ENCODE data around the gene CYP4F3. TPM values are rescaled to one million over a fixed set of nuclear protein-coding genes. Genes with fewer than 3 reads are reported as not detected.
A peak's percentile ranks its signal among the peaks of the same experiment; 100 is the strongest.

CYP4F3 gene
- total RNA-seq, 1 donor from 2014 or later: not detected

DNA sequence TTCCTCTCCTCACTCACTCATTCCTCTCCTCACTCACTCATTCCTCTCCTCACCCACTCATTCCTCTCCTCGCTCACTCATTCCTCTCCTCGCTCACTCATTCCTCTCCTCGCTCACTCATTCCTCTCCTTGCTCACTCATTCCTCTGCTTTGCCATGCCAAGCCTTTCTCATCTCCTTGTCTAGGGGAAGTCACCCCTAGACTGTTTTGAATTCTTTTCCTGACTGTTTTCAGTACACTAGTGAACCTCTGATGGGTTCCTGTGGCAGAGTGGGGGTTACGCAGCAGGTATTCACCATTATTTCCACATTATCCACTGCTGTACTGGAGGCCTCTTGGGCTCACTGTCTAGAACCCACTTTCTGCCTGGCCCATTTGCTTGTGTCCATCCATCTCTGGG, 24.5 kb upstream of the CYP4F3 start:
- H3K9me3 Mint-ChIP-seq (ENCODE audit: unreplicated experiment): peaks cover 38% of the 10 kb centered on the region
- DNase-seq (ENCODE audit: low spot score): no peak
- H3K4me3 Mint-ChIP-seq (ENCODE audit: unreplicated experiment): peak overlapping the region; percentile 34
- peaks cover 16% of the 10 kb centered on the region for H3K27me3 Mint-ChIP-seq (ENCODE audit: unreplicated experiment)
- H3K36me3 Mint-ChIP-seq (ENCODE audit: low read depth, unreplicated experiment): peaks cover 33% of the 10 kb centered on the region
- no peaks in the 10 kb centered on the region for H3K4me1 Mint-ChIP-seq (ENCODE audit: unreplicated experiment)
- no peak overlapping the region for H3K27ac Mint-ChIP-seq (ENCODE audit: unreplicated experiment)
- TF ChIP-seq, protein P1, sequence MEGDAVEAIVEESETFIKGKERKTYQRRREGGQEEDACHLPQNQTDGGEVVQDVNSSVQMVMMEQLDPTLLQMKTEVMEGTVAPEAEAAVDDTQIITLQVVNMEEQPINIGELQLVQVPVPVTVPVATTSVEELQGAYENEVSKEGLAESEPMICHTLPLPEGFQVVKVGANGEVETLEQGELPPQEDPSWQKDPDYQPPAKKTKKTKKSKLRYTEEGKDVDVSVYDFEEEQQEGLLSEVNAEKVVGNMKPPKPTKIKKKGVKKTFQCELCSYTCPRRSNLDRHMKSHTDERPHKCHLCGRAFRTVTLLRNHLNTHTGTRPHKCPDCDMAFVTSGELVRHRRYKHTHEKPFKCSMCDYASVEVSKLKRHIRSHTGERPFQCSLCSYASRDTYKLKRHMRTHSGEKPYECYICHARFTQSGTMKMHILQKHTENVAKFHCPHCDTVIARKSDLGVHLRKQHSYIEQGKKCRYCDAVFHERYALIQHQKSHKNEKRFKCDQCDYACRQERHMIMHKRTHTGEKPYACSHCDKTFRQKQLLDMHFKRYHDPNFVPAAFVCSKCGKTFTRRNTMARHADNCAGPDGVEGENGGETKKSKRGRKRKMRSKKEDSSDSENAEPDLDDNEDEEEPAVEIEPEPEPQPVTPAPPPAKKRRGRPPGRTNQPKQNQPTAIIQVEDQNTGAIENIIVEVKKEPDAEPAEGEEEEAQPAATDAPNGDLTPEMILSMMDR (IDR thresholded peaks at IDR 0.05; ENCODE audit: unreplicated experiment): no peak

DNA sequence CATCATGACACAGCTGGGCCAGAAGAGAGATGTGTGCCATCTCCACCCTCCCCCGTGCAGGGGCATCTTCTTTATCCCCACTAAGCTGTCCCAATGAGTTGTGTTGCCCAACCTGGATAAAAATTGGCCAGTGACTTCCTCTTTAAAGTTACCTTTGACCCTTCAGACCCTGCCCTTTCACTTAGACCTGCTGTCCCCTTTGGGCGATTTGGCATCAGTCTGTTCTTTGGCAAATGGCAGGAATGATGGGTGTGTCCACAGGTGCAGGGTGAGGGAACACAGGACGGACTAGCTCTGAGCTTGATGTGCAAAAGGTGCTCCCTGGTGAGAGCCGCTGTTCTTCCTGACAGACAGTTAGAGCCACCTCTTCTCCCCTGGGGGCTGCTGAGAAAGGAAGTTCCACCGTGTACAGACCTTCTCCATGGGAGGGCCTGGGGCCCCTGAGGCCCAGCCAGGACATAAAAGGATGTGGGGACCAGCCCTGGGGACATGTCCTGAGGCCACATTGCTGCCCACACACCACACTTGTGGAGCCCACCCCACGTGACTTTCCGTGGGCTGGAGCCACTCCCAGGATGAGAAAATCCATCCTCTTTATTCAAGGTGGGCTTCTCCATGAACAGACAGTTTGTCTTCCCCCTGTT, 23.9 kb upstream of the CYP4F3 start:
- peaks cover 42% of the 10 kb centered on the region for H3K9me3 Mint-ChIP-seq (ENCODE audit: unreplicated experiment)
- H3K27ac Mint-ChIP-seq (ENCODE audit: unreplicated experiment): no peak overlapping the region
- H3K4me1 Mint-ChIP-seq (ENCODE audit: unreplicated experiment): no peaks in the 10 kb centered on the region
- H3K4me3 Mint-ChIP-seq (ENCODE audit: unreplicated experiment): no peak overlapping the region
- H3K27me3 Mint-ChIP-seq (ENCODE audit: unreplicated experiment): peaks cover 18% of the 10 kb centered on the region
- peaks cover 33% of the 10 kb centered on the region for H3K36me3 Mint-ChIP-seq (ENCODE audit: low read depth, unreplicated experiment)
- TF ChIP-seq, protein P1 (IDR thresholded peaks at IDR 0.05; ENCODE audit: unreplicated experiment): no peak
- DNase-seq (ENCODE audit: low spot score): no peak

DNA sequence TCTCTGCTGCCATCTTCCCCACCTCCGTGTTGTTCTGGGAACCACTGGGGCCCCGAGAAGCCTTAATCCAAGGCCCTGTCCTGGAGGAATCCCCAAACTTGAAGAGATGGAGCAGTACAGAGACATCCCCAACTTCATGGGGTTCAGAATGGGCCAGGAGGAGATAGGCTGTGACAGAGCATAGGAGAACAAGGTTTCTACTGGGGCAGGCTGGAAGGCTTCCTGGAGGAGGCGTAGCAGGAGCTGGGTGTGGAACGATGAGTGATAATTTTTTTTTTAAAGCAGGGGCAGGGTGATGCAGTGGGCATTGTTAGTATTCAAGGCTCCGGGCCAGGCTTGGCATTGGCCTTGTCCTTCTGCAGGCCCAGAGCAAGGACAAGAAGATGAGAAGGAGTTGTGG, 22.4 kb upstream of the CYP4F3 start:
- peaks cover 36% of the 10 kb centered on the region for H3K36me3 Mint-ChIP-seq (ENCODE audit: low read depth, unreplicated experiment)
- H3K27me3 Mint-ChIP-seq (ENCODE audit: unreplicated experiment): peaks cover 20% of the 10 kb centered on the region
- TF ChIP-seq, protein P1 (IDR thresholded peaks at IDR 0.05; ENCODE audit: unreplicated experiment): no peak
- H3K4me1 Mint-ChIP-seq (ENCODE audit: unreplicated experiment): no peaks in the 10 kb centered on the region
- H3K27ac Mint-ChIP-seq (ENCODE audit: unreplicated experiment): no peak overlapping the region
- DNase-seq (ENCODE audit: low spot score): no peak
- no peak overlapping the region for H3K4me3 Mint-ChIP-seq (ENCODE audit: unreplicated experiment)
- peaks cover 54% of the 10 kb centered on the region for H3K9me3 Mint-ChIP-seq (ENCODE audit: unreplicated experiment)

DNA sequence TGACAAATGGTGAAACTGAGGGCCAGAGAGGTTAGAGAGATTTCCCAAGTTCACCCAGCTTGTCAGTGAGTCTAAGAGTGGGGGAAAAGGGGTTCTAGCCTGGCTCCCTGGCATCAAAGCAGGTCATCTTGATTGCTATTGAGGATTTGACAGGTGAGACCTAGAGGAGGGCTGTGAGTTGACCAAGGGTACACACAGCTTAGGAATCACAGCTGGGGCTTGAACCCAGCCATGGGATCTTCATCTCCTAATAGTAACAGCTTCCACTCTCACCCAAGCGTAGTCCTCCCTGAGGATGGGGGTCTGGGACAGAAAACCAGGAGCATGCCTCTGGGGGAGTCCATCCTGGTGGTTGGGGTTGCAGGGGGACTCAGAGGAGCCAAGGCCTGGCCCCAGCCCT, 18.9 kb upstream of the CYP4F3 start:
- DNase-seq (ENCODE audit: low spot score): no peak
- TF ChIP-seq, protein P1 (IDR thresholded peaks at IDR 0.05; ENCODE audit: unreplicated experiment): no peak
- Mint-ChIP-seq H3K27me3 (ENCODE audit: unreplicated experiment) (peaks cover 16% of the 10 kb centered on the region), H3K27ac (ENCODE audit: unreplicated experiment) (no peak overlapping the region), H3K36me3 (ENCODE audit: low read depth, unreplicated experiment) (peaks cover 23% of the 10 kb centered on the region), H3K4me3 (ENCODE audit: unreplicated experiment) (no peak overlapping the region), H3K9me3 (ENCODE audit: unreplicated experiment) (peaks cover 42% of the 10 kb centered on the region), H3K4me1 (ENCODE audit: unreplicated experiment) (no peaks in the 10 kb centered on the region)

DNA sequence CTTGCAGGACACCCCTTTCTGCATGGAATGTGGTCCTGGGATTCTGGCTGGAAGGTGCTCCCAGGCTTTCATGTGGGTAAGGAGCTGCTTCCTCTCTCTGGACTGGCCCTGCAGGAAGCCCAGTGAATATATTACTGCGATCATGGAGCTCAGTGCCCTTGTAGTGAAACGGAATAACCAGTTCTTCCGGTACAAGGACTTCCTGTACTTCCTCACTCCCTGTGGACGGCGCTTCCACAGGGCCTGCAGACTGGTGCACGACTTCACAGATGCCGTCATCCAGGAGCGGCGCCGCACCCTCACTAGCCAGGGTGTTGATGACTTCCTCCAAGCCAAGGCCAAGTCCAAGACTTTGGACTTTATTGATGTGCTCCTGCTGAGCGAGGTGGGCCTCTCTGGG, 17.7 kb upstream of the CYP4F3 start:
- TF ChIP-seq, protein P1 (IDR thresholded peaks at IDR 0.05; ENCODE audit: unreplicated experiment): no peak
- H3K9me3 Mint-ChIP-seq (ENCODE audit: unreplicated experiment): peaks cover 39% of the 10 kb centered on the region
- H3K27ac Mint-ChIP-seq (ENCODE audit: unreplicated experiment): no peak overlapping the region
- DNase-seq (ENCODE audit: low spot score): no peak
- no peak overlapping the region for H3K4me3 Mint-ChIP-seq (ENCODE audit: unreplicated experiment)
- H3K27me3 Mint-ChIP-seq (ENCODE audit: unreplicated experiment): peaks cover 15% of the 10 kb centered on the region
- H3K4me1 Mint-ChIP-seq (ENCODE audit: unreplicated experiment): no peaks in the 10 kb centered on the region
- H3K36me3 Mint-ChIP-seq (ENCODE audit: low read depth, unreplicated experiment): peaks cover 22% of the 10 kb centered on the region
